Thyroid gland (tissue), 4 donors: ENCODE results near the gene SLC38A10. TPM values are rescaled to one million over a fixed set of nuclear protein-coding genes. Genes with fewer than 3 reads are reported as not detected.

Experiments used
- DNase-seq, 2 donors: peaks; one replicate each; pipeline ENCODE4 v3.0.0-alpha.2; 2019
- H3K27ac ChIP-seq, 3 donors: fragments of 200-600 bp; sonication (generic); 1 replicate in 2 of 3; 2 replicates in 1 of 3; pipeline ENCODE4 v1.5.1; 2016 to 2019; ENCODE audit warnings: mild to moderate bottlenecking in 1 of 3, moderate library complexity in 1 of 3
- H3K27me3 ChIP-seq: fragments of 200-600 bp; sonication (generic); one replicate; pipeline ENCODE4 v1.5.1; 2019
- H3K36me3 ChIP-seq, 2 donors: fragments of 200-600 bp; sonication (generic); one replicate each; pipeline ENCODE4 v1.5.1; 2016 to 2019
- H3K4me1 ChIP-seq, 2 donors: fragments of 200-600 bp; sonication (generic); one replicate each; pipeline ENCODE4 v1.5.1; 2017 to 2019
- H3K4me3 ChIP-seq, 3 donors: fragments of 200-600 bp; sonication (generic); replicated peaks in 1 of 3; 1 replicate in 2 of 3; 2 replicates in 1 of 3; pipeline ENCODE4 v1.5.1; 2016; ENCODE audit warnings: mild to moderate bottlenecking in 1 of 3
- H3K9me3 ChIP-seq: fragments of 200-600 bp; sonication (generic); one replicate; pipeline ENCODE4 v1.5.1; 2017
- POLR2A ChIP-seq, 2 donors: fragments of 450-650 bp; IDR thresholded peaks; one replicate each; pipeline ENCODE4 v1.6.1; 2017; ENCODE audit warnings: antibody characterized with exemption in 2 of 2, mild to moderate bottlenecking in 2 of 2, moderate library complexity in 1 of 2
- WGBS, 2 donors: methylation state at CpG; one replicate each; pipeline ENCODE4 v1.1.5; 2017; 5-methylcytosine and 5-hydroxymethylcytosine counted together
- intact Hi-C: fragments of 100-400 bp; cut with DNase I; formaldehyde crosslinking; loops from one replicate; pipeline ENCODE4 v1.15.1; 2023
- total RNA-seq, 4 donors: library from RNA; depleted of rRNA; stranded (reverse); fragments of >200 nt; gene quantifications; one replicate each; pipeline ENCODE4 v1.2.3, GENCODE V29; 2016
- TF ChIP-seq, protein P1 (sequence below), 6 experiments: fragments of 200-600 bp in 3 of 6; fragments of 450-650 bp in 3 of 6; sonication (generic) in 3 of 6; IDR thresholded peaks; one replicate each; pipeline ENCODE4 v1.5.1; 2016 to 2019; ENCODE audit warnings: antibody characterized with exemption in 6 of 6, mild to moderate bottlenecking in 2 of 6, inconsistent platforms in 1 of 6, moderate library complexity in 1 of 6

Gene SLC38A10
- total RNA-seq, 4 donors from 2014 or later: 81.8 to 140 (median 121) TPM

DNA sequence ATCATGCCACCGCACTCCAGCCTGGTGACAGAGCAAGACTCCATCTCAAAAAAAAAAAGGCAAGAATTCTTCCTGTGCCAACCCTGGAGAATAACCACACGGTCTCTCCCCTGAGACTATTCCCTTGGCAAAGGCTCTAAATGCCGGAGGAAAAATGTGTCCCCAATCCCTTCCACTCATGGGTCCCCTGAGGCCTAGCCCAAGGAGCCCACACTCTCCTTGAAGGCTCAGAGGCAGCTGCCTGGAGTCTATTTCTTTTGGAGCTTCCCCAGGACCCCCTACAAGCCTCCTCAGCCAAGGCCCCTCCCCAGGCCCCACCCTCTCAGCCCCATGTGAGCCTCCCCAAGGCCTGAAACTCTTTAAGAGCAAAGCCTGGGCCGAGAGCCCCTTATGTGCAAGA lies 88.9 kb downstream of the SLC38A10 start:
- no peak overlapping the region for H3K4me3 ChIP-seq
- no peaks in the 10 kb centered on the region for H3K27me3 ChIP-seq
- 77 to 83% methylated on average over 3 to 4 of the region's 4 CpGs for WGBS, 2 donors
- H3K4me1 ChIP-seq: no peaks in the 10 kb centered on the region
- no peaks in the 10 kb centered on the region for H3K9me3 ChIP-seq
- intact Hi-C loops: no loop called here
- no peak for TF ChIP-seq POLR2A (IDR thresholded peaks at IDR 0.05)
- TF ChIP-seq, protein P1, sequence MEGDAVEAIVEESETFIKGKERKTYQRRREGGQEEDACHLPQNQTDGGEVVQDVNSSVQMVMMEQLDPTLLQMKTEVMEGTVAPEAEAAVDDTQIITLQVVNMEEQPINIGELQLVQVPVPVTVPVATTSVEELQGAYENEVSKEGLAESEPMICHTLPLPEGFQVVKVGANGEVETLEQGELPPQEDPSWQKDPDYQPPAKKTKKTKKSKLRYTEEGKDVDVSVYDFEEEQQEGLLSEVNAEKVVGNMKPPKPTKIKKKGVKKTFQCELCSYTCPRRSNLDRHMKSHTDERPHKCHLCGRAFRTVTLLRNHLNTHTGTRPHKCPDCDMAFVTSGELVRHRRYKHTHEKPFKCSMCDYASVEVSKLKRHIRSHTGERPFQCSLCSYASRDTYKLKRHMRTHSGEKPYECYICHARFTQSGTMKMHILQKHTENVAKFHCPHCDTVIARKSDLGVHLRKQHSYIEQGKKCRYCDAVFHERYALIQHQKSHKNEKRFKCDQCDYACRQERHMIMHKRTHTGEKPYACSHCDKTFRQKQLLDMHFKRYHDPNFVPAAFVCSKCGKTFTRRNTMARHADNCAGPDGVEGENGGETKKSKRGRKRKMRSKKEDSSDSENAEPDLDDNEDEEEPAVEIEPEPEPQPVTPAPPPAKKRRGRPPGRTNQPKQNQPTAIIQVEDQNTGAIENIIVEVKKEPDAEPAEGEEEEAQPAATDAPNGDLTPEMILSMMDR (IDR thresholded peaks at IDR 0.05): no peak
- H3K36me3 ChIP-seq: no peaks in the 10 kb centered on the region
- DNase-seq: no peak
- H3K27ac ChIP-seq: no peak overlapping the region

GRCh38 chr17:81204578-81204977 lies 90.5 kb downstream of the SLC38A10 start:
- no peak for DNase-seq
- no peaks in the 10 kb centered on the region for H3K27me3 ChIP-seq
- no peak overlapping the region for H3K27ac ChIP-seq
- 87 to 100% methylated on average over 4 to 10 of the region's 10 CpGs for WGBS, 2 donors
- no peaks in the 10 kb centered on the region for H3K4me1 ChIP-seq
- no peaks in the 10 kb centered on the region for H3K36me3 ChIP-seq
- H3K4me3 ChIP-seq: no peak overlapping the region
- no peaks in the 10 kb centered on the region for H3K9me3 ChIP-seq
- intact Hi-C loops: no loop called here
- TF ChIP-seq, protein P1 (IDR thresholded peaks at IDR 0.05): no peak
- TF ChIP-seq POLR2A (IDR thresholded peaks at IDR 0.05): no peak

DNA sequence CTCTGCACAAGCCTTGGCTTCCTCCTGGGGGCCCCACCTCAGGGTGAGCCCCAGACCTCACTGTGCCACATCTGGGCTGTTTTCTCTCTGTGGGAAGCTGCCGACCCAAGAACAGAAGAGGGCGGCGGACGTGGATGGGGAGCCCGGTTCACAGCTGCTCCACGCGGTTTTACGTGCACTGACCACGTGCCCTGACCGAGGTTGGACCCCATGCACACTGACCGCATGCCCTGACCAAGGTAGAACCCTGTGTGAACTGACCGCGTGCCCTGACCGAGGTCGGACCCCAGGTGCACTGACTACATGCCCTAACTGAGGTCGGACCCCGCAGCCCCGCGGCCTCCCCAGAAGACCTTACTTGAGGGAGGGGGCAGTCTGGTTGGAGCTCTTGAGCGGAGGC lies 92.0 kb downstream of the SLC38A10 start:
- Histone ChIP-seq H3K4me3 (no peak overlapping the region), H3K9me3 (no peaks in the 10 kb centered on the region), H3K27me3 (no peaks in the 10 kb centered on the region), H3K36me3 (no peaks in the 10 kb centered on the region), H3K27ac (no peak overlapping the region), H3K4me1 (no peaks in the 10 kb centered on the region)
- no peak for TF ChIP-seq POLR2A (IDR thresholded peaks at IDR 0.05)
- TF ChIP-seq, protein P1 (IDR thresholded peaks at IDR 0.05): no peak
- no peak for DNase-seq
- 96 to 100% methylated on average over 1 to 20 of the region's 20 CpGs for WGBS, 2 donors
- intact Hi-C loops: no loop called here

GRCh38 chr17:81202318-81202717 lies 92.8 kb downstream of the SLC38A10 start:
- H3K27me3 ChIP-seq: no peaks in the 10 kb centered on the region
- intact Hi-C loops: no loop called here
- H3K4me1 ChIP-seq: no peaks in the 10 kb centered on the region
- no peak overlapping the region for H3K27ac ChIP-seq
- H3K4me3 ChIP-seq: no peak overlapping the region
- no peaks in the 10 kb centered on the region for H3K9me3 ChIP-seq
- TF ChIP-seq, protein P1 (IDR thresholded peaks at IDR 0.05): no peak
- TF ChIP-seq POLR2A (IDR thresholded peaks at IDR 0.05): no peak
- WGBS, 2 donors: 98 to 99% methylated on average over 10 of the region's 10 CpGs
- DNase-seq: no peak
- no peaks in the 10 kb centered on the region for H3K36me3 ChIP-seq

DNA sequence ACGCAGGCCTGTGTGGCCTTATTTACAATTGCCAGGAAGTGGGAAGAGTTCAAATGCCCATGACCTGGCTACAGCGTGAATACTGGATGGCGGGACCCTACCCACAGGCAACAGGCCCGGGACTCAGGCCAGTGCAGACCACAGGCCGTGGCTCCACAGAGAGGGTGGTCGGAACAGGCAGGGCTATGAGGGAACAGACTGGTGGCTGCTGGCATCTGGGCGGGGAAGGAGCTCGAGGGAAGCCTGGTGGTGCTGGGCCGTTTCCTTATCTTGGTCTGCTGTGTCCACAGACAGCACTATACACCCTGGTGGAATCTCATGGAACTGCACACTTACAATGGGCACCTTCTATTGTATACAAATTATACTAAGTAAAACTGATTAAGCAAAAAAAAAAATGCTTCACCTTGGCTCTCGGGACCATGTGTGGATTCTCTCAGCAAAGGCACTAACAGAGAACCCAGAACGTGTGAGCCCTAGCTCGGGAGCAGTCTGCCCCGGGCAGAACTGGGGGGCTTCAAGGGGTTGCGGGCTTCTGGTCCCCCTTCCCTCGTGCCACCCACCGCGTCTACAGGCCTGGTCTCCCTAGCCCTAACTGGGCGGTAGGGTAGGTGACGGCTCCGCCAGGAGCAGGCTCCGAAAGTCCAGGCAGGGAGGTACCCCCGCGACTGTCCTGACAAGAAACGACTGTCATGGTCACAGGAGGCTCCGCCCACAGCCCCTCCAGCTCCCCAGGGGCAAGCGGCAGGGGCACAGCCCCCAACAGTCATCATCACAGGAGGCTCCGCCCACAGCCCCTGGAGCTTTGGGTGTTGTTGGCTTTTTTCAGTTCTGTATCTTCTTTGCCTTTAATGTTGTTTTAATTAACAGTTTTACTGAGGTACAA lies 94.2 kb downstream of the SLC38A10 start:
- Histone ChIP-seq H3K9me3 (no peaks in the 10 kb centered on the region), H3K36me3 (no peaks in the 10 kb centered on the region), H3K4me1 (no peaks in the 10 kb centered on the region), H3K4me3 (no peak overlapping the region), H3K27me3 (no peaks in the 10 kb centered on the region), H3K27ac (no peak overlapping the region)
- 77 to 78% methylated on average over 25 to 27 of the region's 27 CpGs for WGBS, 2 donors
- TF ChIP-seq, protein P1 (IDR thresholded peaks at IDR 0.05): peak in 5 of 6 experiments; percentile 25 to 44 (median 32)
- TF ChIP-seq POLR2A (IDR thresholded peaks at IDR 0.05): no peak
- DNase-seq: peak in 1 of 2 donors; percentile 23
- intact Hi-C loops: no loop called here
